HepG2 (cell line): ENCODE data around the gene ATAD3A. TPM values are rescaled to one million over a fixed set of nuclear protein-coding genes. Genes with fewer than 3 reads are reported as not detected.

Experiments used
- GABPA ChIP-seq, 2 experiments: IDR thresholded peaks; 2 replicates each; pipeline ENCODE4 v1.6.1; 2011 to 2016; ENCODE audit warnings: low read depth in 2 of 2, low read length in 1 of 2, missing biosample characterization in 1 of 2, missing genetic modification characterization in 1 of 2
- POLR2G ChIP-seq: fragments of 200-400 bp; formaldehyde crosslinking; IDR thresholded peaks from 2 replicates; pipeline ENCODE4 v1.6.1; 2018; ENCODE audit warnings: mild to moderate bottlenecking, low read depth, low read length, moderate library complexity
- STAG1 ChIP-seq: sonication (generic); formaldehyde crosslinking; IDR thresholded peaks from 2 replicates; pipeline ENCODE4 v1.4.0; 2020; ENCODE audit warnings: missing genetic modification reagents
- ZFX ChIP-seq: sonication (generic); formaldehyde crosslinking; IDR thresholded peaks from 2 replicates; pipeline ENCODE4 v1.4.0; 2020; ENCODE audit warnings: mild to moderate bottlenecking, low read depth, missing genetic modification reagents, moderate library complexity
- ZNF10 ChIP-seq: sonication (generic); formaldehyde crosslinking; IDR thresholded peaks from 2 replicates; pipeline ENCODE4 v1.4.0; 2020; ENCODE audit warnings: mild to moderate bottlenecking, low read depth, missing genetic modification reagents, borderline replicate concordance
- ZNF720 ChIP-seq: sonication (generic); formaldehyde crosslinking; IDR thresholded peaks from 2 replicates; pipeline ENCODE4 v1.4.0; 2020; ENCODE audit warnings: missing genetic modification reagents
- ZSCAN12 ChIP-seq: sonication (generic); formaldehyde crosslinking; IDR thresholded peaks from 2 replicates; pipeline ENCODE4 v1.9.0; 2021; ENCODE audit warnings: mild to moderate bottlenecking, missing genetic modification reagents
- polyA plus RNA-seq, 8 experiments: library from polyadenylated mRNA; depleted of rRNA in 3 of 8; stranded (reverse) in 7 of 8; unstranded in 1 of 8; fragments of >200 nt; fragmentation: Illumina TruSeq in 4 of 8; extraction: Trizol in 4 of 8; gene quantifications; 2 replicates each; pipeline versions ENCODE4 v1.2.1 to v1.2.3, GENCODE V29; 2011 to 2016; ENCODE audit warnings: low read depth in 4 of 8, missing spikeins in 1 of 8, mixed read lengths in 1 of 8; ENCODE audit not compliant: insufficient read depth in 1 of 8
- total RNA-seq, 5 experiments: library from RNA; depleted of rRNA; stranded (reverse); fragments of >200 nt; fragmentation: Illumina TruSeq; extraction: Trizol; gene quantifications; 2 replicates each; pipeline ENCODE4 v1.2.3, GENCODE V29; 2016; ENCODE audit warnings: low read depth in 1 of 5
- TF ChIP-seq, protein P1 (sequence below): sonication (generic); formaldehyde crosslinking; IDR thresholded peaks from 2 replicates; pipeline ENCODE4 v1.4.0; 2020; ENCODE audit warnings: missing genetic modification reagents
- TF ChIP-seq, protein P2 (sequence below): fragments of 450-650 bp; IDR thresholded peaks from 2 replicates; pipeline ENCODE4 v1.6.1; 2016
- TF ChIP-seq, protein P3 (sequence below): sonication (generic); formaldehyde crosslinking; IDR thresholded peaks from 2 replicates; pipeline ENCODE4 v1.4.0; 2020; ENCODE audit warnings: missing genetic modification reagents

Gene ATAD3A
- total and polyA plus RNA-seq, 2 of the 13 experiments (the other 11 are each of a cell fraction or from before 2014, with no cell fraction given): 10.6 to 49.0 TPM

DNA sequence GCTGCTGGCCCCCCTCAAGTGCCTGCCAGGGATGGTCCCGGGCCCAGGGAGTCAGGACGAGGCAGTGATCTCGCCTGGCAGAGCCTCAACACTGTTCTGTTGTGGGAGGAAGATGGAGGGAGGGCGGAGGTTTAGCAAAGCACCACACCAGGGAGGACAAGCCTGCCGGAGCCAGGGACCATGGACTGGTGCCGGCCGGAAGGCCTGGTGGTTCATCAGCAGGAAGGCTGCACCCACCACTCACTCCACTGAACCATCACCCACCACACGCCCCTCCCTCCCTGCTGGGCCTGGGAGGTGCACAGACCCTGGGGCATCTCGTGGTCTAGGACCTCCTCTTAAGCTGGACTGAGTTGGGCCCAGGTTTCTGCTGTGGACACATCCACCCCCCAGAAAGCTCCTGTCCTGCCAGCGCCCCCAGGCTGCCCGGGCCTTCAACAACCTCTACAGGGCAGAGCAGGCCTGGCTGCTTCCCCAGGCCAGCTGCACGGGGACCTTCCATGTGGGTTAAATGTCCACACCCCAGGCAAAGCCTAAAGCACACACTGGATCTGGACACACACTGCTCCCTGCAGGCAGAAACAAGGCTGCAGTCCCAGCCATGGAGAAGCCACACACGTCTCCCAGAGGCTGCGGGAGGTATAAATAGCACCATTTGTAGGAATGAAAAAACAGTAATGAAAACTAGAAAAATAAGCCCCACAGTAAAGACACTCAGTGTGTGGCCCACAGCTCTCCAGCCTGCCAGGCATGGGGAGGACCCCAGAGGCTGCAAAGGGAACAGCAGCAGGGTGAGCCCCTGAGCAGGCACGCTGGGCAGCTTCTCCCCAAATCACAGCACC, 38.9 kb downstream of the ATAD3A start (continued):
- TF ChIP-seq, protein P1, sequence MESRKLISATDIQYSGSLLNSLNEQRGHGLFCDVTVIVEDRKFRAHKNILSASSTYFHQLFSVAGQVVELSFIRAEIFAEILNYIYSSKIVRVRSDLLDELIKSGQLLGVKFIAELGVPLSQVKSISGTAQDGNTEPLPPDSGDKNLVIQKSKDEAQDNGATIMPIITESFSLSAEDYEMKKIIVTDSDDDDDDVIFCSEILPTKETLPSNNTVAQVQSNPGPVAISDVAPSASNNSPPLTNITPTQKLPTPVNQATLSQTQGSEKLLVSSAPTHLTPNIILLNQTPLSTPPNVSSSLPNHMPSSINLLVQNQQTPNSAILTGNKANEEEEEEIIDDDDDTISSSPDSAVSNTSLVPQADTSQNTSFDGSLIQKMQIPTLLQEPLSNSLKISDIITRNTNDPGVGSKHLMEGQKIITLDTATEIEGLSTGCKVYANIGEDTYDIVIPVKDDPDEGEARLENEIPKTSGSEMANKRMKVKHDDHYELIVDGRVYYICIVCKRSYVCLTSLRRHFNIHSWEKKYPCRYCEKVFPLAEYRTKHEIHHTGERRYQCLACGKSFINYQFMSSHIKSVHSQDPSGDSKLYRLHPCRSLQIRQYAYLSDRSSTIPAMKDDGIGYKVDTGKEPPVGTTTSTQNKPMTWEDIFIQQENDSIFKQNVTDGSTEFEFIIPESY (CRISPR knock-in tag): peak; percentile 77
- TF ChIP-seq ZSCAN12 (CRISPR knock-in tag) (no peak), ZFX (CRISPR knock-in tag) (0 out of 2 replicates have a peak, but pooled peaks have one; percentile 10), ZNF10 (CRISPR knock-in tag) (no peak), GABPA (IDR thresholded peaks at IDR 0.05; ENCODE audit: low read depth, low read length) (no peak), GABPA (CRISPR knock-in tag; IDR thresholded peaks at IDR 0.05; ENCODE audit: low read depth) (no peak), ZNF720 (no peak), STAG1 (CRISPR knock-in tag) (peak; percentile 29; the same call in 1 of the 2 replicates), POLR2G (peak; percentile 13; the same call in 1 of the 2 replicates)
- TF ChIP-seq, protein P2, sequence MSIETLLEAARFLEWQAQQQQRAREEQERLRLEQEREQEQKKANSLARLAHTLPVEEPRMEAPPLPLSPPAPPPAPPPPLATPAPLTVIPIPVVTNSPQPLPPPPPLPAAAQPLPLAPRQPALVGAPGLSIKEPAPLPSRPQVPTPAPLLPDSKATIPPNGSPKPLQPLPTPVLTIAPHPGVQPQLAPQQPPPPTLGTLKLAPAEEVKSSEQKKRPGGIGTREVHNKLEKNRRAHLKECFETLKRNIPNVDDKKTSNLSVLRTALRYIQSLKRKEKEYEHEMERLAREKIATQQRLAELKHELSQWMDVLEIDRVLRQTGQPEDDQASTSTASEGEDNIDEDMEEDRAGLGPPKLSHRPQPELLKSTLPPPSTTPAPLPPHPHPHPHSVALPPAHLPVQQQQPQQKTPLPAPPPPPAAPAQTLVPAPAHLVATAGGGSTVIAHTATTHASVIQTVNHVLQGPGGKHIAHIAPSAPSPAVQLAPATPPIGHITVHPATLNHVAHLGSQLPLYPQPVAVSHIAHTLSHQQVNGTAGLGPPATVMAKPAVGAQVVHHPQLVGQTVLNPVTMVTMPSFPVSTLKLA: no peak
- TF ChIP-seq, protein P3, sequence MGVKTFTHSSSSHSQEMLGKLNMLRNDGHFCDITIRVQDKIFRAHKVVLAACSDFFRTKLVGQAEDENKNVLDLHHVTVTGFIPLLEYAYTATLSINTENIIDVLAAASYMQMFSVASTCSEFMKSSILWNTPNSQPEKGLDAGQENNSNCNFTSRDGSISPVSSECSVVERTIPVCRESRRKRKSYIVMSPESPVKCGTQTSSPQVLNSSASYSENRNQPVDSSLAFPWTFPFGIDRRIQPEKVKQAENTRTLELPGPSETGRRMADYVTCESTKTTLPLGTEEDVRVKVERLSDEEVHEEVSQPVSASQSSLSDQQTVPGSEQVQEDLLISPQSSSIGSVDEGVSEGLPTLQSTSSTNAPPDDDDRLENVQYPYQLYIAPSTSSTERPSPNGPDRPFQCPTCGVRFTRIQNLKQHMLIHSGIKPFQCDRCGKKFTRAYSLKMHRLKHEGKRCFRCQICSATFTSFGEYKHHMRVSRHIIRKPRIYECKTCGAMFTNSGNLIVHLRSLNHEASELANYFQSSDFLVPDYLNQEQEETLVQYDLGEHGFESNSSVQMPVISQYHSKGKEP (CRISPR knock-in tag): no peak
